MCF 10A (cell line): Measurements from ENCODE around the gene MRPL16. TPM values are rescaled to one million over a fixed set of nuclear protein-coding genes. Genes with fewer than 3 reads are reported as not detected.

Source experiments
- BruUV-seq: library from RNA; stranded (reverse); fragments of 400-500 nt; replicated peaks from 2 replicates; lab custom pipeline; 2021; lab: Mats Ljungman, UMichigan
- CTCF ChIA-PET: fragments of 300-600 bp; sonication (Branson Sonifier 250); formaldehyde crosslinking; extraction: SDS; loops from one replicate; lab custom pipeline; 2021; ENCODE audit warnings: antibody characterized with exemption, inconsistent platforms; lab: Yijun Ruan, JAX
- POLR2A ChIA-PET: fragments of 300-600, 350-650 bp; sonication (Branson Sonifier 250); formaldehyde crosslinking; extraction: SDS; loops from one replicate; lab custom pipeline; 2020; ENCODE audit warnings: antibody characterized with exemption, inconsistent platforms; lab: Yijun Ruan, JAX
- DNase-seq: peaks from one replicate; pipeline ENCODE4 v3.0.0-alpha.2; 2018; ENCODE audit not compliant: unreplicated experiment
- H3K27ac Mint-ChIP-seq: one replicate; pipeline ENCODE4 v1.8.0; 2022; ENCODE audit warnings: mild to moderate bottlenecking, low read depth, mixed read lengths; ENCODE audit not compliant: unreplicated experiment
- H3K27me3 Mint-ChIP-seq: one replicate; pipeline ENCODE4 v1.8.0; 2022; ENCODE audit warnings: mixed read lengths; ENCODE audit not compliant: insufficient read depth, unreplicated experiment
- H3K36me3 Mint-ChIP-seq: one replicate; pipeline ENCODE4 v1.8.0; 2022; ENCODE audit warnings: mild to moderate bottlenecking, moderate library complexity, mixed read lengths; ENCODE audit not compliant: insufficient read depth, unreplicated experiment
- H3K4me1 Mint-ChIP-seq: one replicate; pipeline ENCODE4 v1.8.0; 2022; ENCODE audit warnings: mixed read lengths; ENCODE audit not compliant: insufficient read depth, unreplicated experiment
- H3K4me3 Mint-ChIP-seq: one replicate; pipeline ENCODE4 v1.8.0; 2022; ENCODE audit warnings: mild to moderate bottlenecking, moderate library complexity, mixed read lengths; ENCODE audit not compliant: unreplicated experiment
- H3K9me3 Mint-ChIP-seq: one replicate; pipeline ENCODE4 v1.8.0; 2022; ENCODE audit warnings: mixed read lengths; ENCODE audit not compliant: unreplicated experiment
- intact Hi-C: fragments of 100-400 bp; cut with micrococcal nuclease; formaldehyde crosslinking; loops from 2 replicates; pipeline ENCODE4 v1.14.1; 2022
- total RNA-seq: library from RNA; stranded (reverse); gene quantifications from 2 replicates; pipeline ENCODE4 v1.2.3, GENCODE V29; 2022
- TF ChIP-seq, protein P1 (sequence below): fragments of 200-600 bp; IDR thresholded peaks from one replicate; pipeline ENCODE4 v1.8.0; 2022; ENCODE audit warnings: antibody characterized with exemption, mild to moderate bottlenecking; ENCODE audit not compliant: unreplicated experiment

Gene MRPL16
- total RNA-seq, 1 experiment from 2014 or later, result 39.8 TPM

DNA sequence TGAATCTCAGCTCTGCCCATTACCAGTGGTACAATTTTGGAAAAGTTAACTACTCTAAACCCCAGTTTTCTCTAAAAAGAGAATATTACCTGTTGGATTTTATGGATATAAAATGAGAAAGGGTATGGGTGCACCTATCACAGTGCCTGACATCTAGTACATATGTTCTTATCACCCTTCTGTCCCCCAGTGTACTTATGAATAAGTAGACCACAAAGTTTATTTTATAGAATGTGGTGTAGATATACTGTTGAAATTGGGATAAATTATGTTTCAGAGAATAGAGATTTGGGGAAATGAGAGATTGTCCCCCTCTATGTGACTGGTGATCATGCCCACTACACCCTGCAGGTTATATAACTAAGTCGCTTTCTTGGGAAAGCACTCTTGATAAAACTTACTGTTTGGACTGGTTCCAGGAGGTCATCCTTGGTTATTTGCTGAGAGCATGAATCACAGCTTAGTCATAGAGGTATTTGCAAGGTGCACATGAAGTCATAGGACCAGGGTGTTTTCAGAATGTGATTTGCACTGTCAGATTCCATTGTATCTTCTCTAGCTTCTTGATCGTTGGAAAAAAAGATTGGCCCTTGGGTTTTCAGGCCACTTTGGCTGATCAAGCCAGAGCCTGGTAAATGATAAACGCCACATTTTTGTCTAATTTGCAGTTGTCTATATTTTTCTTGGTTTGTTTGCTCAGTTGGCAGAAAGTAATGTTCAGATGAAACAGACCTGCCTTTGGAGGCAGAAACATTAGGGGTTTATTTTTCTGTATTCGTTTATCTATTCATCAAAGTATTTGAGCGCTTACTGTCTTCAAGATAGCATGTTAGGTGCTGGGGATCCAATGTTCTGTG lies 34.1 kb downstream of the MRPL16 start:
- H3K4me3 Mint-ChIP-seq, result no peak overlapping the region
- no TSS peak for BruUV-seq
- TF ChIP-seq, protein P1, sequence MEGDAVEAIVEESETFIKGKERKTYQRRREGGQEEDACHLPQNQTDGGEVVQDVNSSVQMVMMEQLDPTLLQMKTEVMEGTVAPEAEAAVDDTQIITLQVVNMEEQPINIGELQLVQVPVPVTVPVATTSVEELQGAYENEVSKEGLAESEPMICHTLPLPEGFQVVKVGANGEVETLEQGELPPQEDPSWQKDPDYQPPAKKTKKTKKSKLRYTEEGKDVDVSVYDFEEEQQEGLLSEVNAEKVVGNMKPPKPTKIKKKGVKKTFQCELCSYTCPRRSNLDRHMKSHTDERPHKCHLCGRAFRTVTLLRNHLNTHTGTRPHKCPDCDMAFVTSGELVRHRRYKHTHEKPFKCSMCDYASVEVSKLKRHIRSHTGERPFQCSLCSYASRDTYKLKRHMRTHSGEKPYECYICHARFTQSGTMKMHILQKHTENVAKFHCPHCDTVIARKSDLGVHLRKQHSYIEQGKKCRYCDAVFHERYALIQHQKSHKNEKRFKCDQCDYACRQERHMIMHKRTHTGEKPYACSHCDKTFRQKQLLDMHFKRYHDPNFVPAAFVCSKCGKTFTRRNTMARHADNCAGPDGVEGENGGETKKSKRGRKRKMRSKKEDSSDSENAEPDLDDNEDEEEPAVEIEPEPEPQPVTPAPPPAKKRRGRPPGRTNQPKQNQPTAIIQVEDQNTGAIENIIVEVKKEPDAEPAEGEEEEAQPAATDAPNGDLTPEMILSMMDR, result no peak
- H3K4me1 Mint-ChIP-seq, result peaks cover 14% of the 10 kb centered on the region
- no peaks in the 10 kb centered on the region for H3K27me3 Mint-ChIP-seq
- POLR2A ChIA-PET, result interaction anchor here (0.9 to 8.4 kb wide), 6 partner anchors 10 to 162 kb away, joined by 4 to 64 read pairs (median 6); partner anchors contain the start of genes MRPL16 and STX3
- H3K27ac Mint-ChIP-seq, result no peak overlapping the region
- DNase-seq, result peak; percentile 94
- CTCF ChIA-PET, result interaction anchor here (0.6 to 3.5 kb wide), 7 partner anchors 9 to 723 kb away, joined by 3 to 19 read pairs (median 3); partner anchors contain the start of gene STX3
- H3K9me3 Mint-ChIP-seq, result no peaks in the 10 kb centered on the region
- intact Hi-C loops, result loop anchor here (1.0 kb wide), 1 partner anchor 20 kb away; no protein-coding TSS in a partner anchor
- H3K36me3 Mint-ChIP-seq, result peaks cover 50% of the 10 kb centered on the region

DNA sequence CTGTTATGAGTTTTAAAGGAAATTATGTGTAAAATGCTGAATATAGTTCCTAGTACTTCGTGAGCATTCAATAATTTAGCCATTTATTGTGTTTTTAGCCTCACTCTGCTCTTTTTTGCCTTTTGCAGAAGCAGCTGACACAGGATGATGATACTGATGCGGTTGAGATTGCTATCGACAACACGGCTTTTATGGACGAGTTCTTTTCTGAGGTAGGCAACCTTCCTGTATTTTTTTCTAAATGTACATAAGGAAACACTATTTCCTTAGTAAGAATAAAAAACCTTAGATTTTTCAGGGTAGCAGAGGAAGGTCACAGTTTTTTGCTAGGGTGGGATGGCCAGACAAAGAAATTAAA lies 37.5 kb downstream of the MRPL16 start:
- BruUV-seq, result no TSS peak
- ChIA-PET CTCF (interaction anchor here (0.6 to 1.9 kb wide), 4 partner anchors 18 to 415 kb away, joined by 3 to 6 read pairs (median 4); partner anchors contain the start of gene STX3), POLR2A (interaction anchor here (8.4 kb wide), 1 partner anchor 17 kb away, joined by 64 read pairs; the partner anchor contains the start of gene STX3)
- TF ChIP-seq, protein P1, result no peak
- Mint-ChIP-seq H3K27me3 (no peaks in the 10 kb centered on the region), H3K36me3 (peaks cover 32% of the 10 kb centered on the region), H3K4me3 (no peak overlapping the region), H3K4me1 (peaks cover 14% of the 10 kb centered on the region), H3K27ac (no peak overlapping the region), H3K9me3 (no peaks in the 10 kb centered on the region)
- DNase-seq, result no peak
- intact Hi-C loops, result no loop called here

DNA sequence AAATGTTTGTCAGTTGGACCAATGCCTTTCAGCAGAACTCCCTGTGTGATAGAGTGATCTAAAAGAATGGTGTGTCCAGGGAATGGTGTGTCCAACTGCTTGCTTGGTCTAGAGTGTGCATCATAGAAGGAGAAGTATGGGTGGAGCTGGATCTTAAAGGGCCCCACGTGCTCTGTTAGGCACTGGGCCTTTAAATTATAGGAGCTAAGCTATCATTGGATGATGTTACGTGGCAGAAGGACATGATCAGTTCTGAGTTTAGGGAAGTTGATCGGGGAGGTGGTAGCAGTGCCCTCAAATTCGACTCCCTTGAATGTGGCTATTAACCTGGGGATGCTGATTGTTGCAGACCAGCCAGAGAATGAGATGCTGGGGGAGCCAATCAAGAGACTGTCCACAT lies 39.0 kb downstream of the MRPL16 start:
- TF ChIP-seq, protein P1, result no peak
- no peaks in the 10 kb centered on the region for H3K9me3 Mint-ChIP-seq
- H3K4me3 Mint-ChIP-seq, result no peak overlapping the region
- H3K36me3 Mint-ChIP-seq, result peaks cover 31% of the 10 kb centered on the region
- H3K27ac Mint-ChIP-seq, result no peak overlapping the region
- H3K27me3 Mint-ChIP-seq, result no peaks in the 10 kb centered on the region
- H3K4me1 Mint-ChIP-seq, result peaks cover 5% of the 10 kb centered on the region
- ChIA-PET POLR2A (interaction anchor here (1.1 to 8.4 kb wide), 2 partner anchors 10 to 16 kb away, joined by 3 to 64 read pairs; partner anchors contain the start of gene STX3), CTCF (interaction anchor here (1.0 to 1.9 kb wide), 4 partner anchors 12 to 39 kb away, joined by 3 to 6 read pairs (median 4); partner anchors contain the start of genes MRPL16 and STX3)
- intact Hi-C loops, result no loop called here
- no peak for DNase-seq
- BruUV-seq, result no TSS peak

DNA sequence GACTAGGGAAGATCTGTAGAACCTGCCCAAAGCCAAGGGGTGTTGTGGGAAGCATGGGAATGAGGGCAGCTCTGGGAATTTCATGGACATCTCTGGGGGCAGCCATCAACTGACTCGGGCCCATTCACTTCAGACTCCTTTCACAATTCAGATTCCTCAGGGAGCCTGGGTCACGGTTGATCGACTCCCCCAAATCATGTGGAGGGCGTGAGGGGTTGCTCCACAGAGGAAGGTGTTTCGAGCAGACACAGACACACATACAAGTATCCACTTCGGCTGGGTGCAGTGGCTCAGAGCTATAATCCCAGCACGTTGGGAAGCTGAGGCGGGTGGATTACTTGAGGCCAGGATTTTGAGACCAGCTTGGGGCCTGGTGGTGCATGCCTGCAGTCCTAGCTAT lies 39.7 kb downstream of the MRPL16 start:
- Mint-ChIP-seq H3K27me3 (no peaks in the 10 kb centered on the region), H3K4me3 (no peak overlapping the region), H3K27ac (no peak overlapping the region), H3K9me3 (no peaks in the 10 kb centered on the region), H3K36me3 (peaks cover 31% of the 10 kb centered on the region), H3K4me1 (no peaks in the 10 kb centered on the region)
- intact Hi-C loops, result no loop called here
- ChIA-PET CTCF (interaction anchor here (1.8 kb wide), 1 partner anchor 17 kb away, joined by 6 read pairs; the partner anchor contains the start of gene STX3), POLR2A (interaction anchor here (1.1 to 8.4 kb wide), 2 partner anchors 9 to 15 kb away, joined by 3 to 64 read pairs; partner anchors contain the start of gene STX3)
- TF ChIP-seq, protein P1, result no peak
- BruUV-seq, result no TSS peak
- DNase-seq, result no peak
